Inflammatory macrophage treated with lipopolysaccharide for 4 hours (primary cell): ENCODE measurements around the gene FERMT1.

ENCODE experiments used
- DNase-seq: peaks from one replicate; pipeline ENCODE4 v3.0.0-alpha.2; 2020

FERMT1 gene

GRCh38 chr20:6066582-6066981 lies 56.2 kb downstream of the FERMT1 start:
- no peak for DNase-seq

DNA sequence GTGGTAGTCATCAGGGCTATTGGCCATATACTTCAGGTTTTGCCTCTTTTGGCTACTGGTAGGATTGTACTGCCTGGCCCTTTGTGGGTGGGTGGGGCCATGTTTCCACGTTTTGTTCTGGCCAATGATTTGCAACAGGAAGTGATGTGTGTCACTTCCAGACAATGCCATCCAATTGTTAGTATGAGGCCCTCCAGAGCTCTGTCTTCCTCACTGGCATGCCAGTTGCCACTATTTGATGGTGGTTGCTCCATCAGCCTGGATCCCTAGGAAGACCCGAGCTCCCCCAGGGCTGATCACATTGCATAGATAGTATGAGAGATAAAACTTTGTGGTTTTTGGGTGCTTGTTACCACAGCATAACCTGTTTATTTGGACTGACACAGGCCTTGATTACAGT lies 61.3 kb downstream of the FERMT1 start:
- DNase-seq = no peak

GRCh38 chr20:6060213-6060612 lies 62.6 kb downstream of the FERMT1 start:
- DNase-seq = no peak

DNA sequence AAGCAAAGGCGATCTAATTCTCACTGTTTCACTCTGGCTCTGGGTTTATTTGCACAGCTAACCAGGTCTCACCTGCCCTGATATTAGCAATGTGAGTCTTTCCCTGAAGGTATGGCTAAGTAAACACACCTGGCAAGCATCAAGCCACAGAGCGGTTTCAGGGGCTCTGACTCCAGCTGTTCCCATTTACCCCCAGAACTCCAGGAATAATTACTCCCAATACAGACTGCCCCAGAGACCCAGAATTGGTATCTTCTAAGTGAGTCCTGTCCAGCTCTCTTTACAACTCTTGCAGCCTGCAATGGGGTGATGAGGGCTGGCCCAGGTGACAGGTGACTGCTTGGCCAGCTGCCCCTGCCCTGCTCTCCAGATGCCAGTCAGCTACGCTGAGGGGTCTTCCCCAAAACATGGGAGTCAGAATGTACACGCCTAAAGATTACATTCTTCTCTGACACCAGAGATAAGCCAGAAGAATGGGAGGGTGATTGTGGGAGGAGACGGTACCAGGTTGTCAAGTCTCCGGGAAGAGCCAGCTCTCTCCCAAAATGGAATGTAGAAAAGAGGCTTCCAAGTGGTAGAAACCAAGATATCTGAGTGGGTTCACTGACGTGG lies 64.0 kb downstream of the FERMT1 start:
- no peak for DNase-seq

DNA sequence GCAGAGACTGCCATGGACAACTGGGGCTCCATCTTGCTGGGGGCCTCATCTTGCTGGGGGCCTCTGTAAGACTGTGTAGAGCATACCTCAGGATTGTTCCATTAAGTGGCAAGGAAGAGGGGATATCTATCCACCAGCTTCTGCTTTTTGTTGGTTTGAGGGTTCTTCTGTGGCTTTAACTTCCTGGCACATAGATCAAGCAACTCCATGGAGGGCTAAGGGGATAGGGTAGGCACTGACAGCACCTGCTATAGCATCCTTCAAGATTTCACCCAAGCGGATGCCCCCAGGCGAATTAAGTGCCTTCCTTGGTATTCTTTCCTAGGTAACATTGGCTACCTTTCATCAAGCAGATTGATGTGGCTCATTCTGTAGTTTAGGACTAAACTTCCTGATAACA lies 65.1 kb downstream of the FERMT1 start:
- DNase-seq = no peak

GRCh38 chr20:6057139-6057538 lies 65.7 kb downstream of the FERMT1 start:
- DNase-seq = no peak

DNA sequence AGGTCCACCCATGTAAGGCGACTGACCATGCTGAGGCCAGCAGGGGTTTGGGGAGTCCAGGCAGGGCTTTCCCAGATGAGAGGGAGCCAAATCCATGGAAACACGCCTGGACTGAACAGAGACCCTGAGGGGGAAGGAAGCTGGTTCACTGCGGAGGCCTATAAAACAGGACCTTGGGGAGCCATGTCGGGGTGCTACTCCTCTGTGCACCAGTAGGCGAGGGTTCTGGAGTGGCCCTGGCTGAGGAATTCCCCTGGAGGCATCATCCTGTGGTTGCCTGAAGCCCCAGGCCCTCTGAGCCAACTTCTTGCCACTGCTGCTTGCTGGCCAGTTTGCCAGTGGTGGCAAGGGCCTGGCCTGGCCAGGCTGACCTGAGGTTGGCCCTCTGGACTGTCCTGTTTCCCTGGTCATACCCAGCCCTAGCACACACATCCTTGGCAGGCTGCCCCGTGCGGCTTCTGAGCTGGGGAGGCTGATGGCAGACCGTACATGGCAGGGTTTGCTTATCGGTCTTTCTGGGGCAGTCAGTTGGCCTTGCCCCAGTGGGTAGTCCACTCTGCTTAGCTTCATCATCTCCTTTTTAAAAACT lies 66.8 kb downstream of the FERMT1 start:
- DNase-seq = no peak

- no peak for DNase-seq
These were observed 67.6 kb downstream of the FERMT1 start for GRCh38 chr20:6055161-6055783.

GRCh38 chr20:6054689-6055051 lies 68.2 kb downstream of the FERMT1 start:
- DNase-seq = peak; percentile 13

- no peak for DNase-seq
These were observed 68.8 kb downstream of the FERMT1 start, which contains the start of gene LRRN4 for GRCh38 chr20:6053776-6054688. Gene LRRN4 (minus strand): TSS chr20:6054060. CDS start chr20:6052799, 1,261 bp downstream.

GRCh38 chr20:6053064-6053775 lies 69.6 kb downstream of the FERMT1 start:
- DNase-seq = no peak

DNA sequence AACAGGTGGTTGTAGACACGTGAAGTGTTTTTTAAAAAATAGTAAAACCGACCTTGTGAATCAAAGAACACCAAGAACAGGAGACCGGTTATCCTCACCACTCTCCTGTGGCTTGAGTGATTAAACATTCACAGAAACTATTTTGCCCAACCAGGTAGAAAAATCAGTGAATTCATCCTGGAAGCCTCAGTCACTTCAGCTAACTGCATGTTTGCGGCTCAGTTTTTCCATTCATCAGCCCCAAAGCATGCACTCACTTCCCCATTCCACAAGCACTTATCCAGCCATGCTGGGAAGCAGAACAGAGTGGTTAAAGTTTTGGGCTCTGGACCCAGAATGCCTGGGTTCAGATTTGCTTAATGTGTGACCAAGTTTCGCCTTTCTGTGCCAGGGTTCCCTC lies 71.3 kb downstream of the FERMT1 start:
- no peak for DNase-seq

DNA sequence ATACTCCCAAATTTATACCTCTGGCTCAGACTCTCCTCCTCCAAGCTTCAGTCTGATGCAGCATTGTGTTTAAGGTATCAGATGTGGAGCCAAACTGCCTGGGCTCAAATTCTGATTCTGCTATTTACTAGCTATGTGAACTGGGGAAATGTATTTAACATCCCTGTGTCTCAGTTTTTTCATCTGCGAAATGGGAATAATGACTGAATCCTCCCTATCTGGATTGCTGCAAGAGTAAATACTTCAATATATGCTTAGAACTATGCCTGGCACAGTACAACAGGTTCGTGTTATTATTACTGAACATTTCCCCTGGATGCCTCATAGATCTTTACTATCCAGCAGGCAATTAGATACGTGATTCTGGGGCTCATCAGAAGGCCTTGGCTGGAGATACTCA lies 74.4 kb downstream of the FERMT1 start:
- DNase-seq = no peak

- no peak for DNase-seq
These were observed 76.4 kb downstream of the FERMT1 start for GRCh38 chr20:6046432-6046831.

- no peak for DNase-seq
These were observed 77.3 kb downstream of the FERMT1 start for GRCh38 chr20:6045566-6045965.

DNA sequence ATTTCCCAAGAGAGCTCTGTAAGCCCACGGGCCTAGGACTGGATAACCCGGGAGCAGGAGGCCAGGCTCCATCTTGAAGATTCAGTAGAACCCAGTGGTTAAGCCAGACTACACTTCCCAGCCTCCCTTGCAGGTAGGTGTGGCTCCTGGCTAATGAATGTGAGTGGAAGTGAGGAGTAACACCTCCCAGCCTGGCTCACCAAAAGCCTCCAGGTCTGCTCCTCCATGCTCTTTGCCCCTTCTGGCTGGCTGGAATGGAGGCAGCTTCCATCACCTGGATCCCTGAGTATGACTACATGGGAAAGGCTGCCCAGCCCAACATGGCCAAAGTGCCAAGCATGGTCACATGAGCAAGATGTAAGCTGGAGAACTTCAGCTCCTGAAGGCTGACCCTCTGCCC lies 78.7 kb downstream of the FERMT1 start:
- no peak for DNase-seq

- DNase-seq = no peak
These were observed 81.0 kb downstream of the FERMT1 start for GRCh38 chr20:6041808-6042265.

DNA sequence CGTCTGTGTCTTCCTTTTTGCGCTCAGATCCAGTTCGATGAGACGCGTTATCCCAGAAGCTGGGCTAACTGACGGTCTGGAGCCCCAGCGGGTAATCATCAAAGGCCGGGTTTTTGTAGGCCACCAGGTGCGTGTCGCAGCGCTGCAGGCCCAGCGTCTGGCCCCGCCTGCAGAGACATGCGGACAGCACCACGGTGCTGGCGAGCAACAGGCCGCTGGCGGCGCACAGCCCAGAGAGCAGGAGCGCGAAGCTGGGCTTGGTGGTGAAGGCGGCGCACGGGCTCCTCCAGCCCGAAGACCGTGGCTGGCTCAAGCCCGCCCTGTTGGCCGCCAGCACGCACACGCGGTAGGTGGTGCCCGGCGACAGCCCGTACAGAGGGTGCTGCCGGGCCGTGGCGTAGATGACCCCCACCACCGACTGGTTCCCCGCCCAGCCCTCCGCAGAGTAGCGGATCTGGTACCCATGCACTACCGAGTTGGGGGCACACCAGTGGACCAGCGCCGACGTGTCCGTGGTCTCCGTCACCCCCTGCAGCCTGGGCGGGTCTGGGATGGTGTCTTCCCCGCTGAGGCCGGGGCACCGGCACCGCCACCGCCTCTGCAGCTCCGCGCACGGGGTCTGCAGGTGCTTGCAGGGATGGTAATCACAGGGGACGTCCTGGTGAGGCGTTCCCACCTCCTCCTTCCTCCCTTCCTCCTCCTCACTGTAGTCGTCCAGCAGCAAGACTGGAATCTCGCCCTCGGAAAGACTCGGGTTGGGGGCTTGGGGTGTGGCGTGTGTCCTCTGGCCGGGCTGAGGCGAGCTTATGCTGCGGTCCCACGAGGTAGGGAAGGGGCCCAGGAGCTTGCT lies 81.6 kb downstream of the FERMT1 start:
- DNase-seq = no peak

DNA sequence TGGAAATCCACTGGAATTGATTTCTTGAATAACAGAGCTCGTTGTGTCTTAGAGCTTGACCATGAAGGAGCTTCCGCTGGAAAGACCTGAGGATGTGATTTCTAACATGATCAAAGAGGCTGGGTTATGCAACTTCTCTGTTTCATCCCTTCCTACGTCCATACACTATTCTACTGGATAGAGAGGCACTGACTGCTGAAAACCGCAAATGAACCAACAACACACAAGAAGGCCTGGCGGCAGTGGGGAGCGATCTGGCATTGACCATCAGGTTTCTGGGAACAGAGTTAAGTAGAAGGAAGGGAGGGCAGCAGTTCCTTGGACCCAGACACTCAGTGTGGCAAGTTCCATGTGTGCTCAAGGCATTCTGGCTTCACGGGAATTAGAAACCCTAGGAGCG lies 82.3 kb downstream of the FERMT1 start:
- DNase-seq = no peak

- DNase-seq = no peak
These were observed 83.1 kb downstream of the FERMT1 start for GRCh38 chr20:6039766-6040165.

DNA sequence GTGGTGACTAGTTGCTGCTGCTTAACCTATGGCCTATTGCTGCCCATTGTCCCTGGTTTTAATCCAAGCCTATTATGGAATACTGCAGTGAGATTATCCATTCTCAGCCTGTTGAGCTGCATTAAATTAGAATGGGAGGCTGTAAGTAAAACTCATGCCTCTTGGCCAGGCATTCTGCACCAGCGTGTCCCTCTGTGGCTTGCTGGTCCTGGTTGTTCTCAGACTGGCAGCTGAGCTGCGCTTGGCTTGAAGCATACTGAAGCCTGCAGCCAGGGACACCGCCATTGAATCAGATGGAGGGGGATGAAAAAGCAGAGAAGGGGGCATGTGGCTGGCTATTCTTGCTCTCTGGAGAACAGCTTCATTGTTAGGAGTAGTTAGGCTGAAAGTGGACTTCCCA lies 84.6 kb downstream of the FERMT1 start:
- no peak for DNase-seq

DNA sequence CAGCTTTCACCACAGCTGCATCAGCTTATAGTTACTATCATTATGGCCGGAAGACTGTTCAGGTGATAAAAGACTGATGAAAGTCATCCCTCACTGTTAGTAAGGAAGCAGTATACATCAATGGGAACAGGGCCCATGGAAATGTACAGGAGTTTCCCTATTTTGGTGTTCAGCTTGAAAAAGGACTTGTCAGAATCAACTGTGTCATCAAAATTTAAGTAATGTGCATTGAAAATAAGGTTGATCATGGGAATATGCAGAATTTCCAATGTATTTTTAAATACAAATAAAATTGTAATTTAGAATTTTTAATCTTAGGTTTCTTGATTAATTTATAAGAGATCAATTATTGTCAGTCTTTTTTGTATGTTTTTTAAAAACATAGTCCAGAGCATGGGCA lies 85.7 kb downstream of the FERMT1 start:
- DNase-seq = no peak
